ENCODE measurements around the gene WDR47. TPM values are rescaled to one million over a fixed set of nuclear protein-coding genes. Genes with fewer than 3 reads are reported as not detected.
"Not testable (repeated sequence)": the region's sequence is repeated elsewhere in the genome, so short reads cannot be mapped to it uniquely, and the experiment has no call there.

WDR47 gene
- polyA plus RNA-seq, 4 donors, result 13.5 to 15.2 (median 14.0) TPM

DNA sequence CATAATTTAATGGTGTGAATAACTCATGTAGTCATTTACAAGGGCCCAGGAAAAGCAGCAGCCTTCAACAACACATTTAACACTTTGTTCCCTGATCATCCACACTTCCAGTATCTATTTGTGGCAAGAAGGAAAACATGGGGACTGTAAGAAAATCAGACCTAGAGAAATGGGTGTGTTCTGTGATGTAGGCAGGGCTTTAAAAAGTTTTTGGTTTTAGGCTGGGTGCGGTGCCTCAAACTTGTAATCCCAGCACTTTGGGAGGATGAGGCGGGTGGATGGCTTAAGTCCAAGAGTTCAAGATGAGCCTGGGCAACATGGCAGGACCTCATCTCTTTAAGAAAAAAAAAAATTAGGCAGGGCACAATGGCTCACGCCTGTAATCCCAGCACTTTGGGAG lies 14.2 kb upstream of the WDR47 start:
- DNase-seq (ENCODE audit: low read depth in 4 of 4, low spot score in 3 of 4), result no peak

DNA sequence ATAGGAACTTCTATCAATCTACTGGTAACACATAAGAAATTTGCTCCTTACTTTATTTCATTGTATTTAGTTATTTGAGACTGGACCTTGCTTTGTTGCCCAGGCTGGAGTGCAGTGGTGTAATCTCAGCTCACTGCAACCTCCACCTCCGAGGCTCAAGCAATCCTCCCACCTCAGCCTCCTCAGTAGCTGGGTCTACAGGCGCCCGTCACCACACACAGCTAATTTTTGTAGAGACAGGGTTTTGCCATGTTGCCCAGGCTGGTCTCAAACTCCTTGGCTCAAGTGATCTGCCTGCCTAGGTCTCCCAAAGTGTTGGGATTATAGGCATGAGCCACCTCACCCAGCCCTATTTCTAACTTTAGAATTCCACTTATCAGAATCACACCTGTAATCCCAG lies 10.2 kb upstream of the WDR47 start:
- not testable (repeated sequence) for DNase-seq (ENCODE audit: low read depth in 4 of 4, low spot score in 3 of 4)

DNA sequence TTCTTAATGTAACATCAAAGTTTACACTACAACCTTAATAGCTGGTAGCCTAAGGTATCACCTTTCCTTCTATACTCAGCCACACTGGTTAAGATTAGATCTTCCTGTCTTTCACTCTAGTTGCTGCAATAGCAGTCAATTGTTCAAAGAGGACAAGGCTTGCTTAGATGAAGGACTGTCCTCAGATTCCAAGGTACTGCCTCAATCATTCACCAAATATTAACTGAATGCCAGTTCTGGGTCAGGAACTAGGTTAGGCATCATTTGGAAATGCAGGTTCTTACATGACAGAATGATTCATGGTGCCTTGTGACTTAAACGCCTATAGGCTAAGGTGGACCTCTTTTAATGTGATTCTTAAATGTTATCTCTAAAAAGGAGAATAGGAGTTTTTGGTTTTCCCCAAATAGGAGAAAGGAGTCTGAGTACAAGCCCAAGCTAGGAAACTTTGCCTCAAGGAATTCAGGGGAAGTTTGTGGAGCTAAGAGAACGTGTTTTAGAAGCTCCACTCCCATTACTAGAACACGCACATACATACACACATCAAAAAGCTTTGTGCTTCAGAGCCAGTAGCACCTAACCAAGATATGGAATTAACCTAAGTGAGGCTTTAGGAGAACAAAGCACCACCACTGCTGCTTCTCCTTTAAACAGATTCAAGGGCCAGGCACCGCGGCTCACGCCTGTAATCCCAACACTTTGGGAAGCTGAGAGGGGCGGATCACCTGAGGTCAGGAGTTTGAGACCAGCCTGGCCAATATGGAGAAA lies 8.5 kb upstream of the WDR47 start:
- DNase-seq (ENCODE audit: low read depth in 4 of 4, low spot score in 3 of 4), result no peak

DNA sequence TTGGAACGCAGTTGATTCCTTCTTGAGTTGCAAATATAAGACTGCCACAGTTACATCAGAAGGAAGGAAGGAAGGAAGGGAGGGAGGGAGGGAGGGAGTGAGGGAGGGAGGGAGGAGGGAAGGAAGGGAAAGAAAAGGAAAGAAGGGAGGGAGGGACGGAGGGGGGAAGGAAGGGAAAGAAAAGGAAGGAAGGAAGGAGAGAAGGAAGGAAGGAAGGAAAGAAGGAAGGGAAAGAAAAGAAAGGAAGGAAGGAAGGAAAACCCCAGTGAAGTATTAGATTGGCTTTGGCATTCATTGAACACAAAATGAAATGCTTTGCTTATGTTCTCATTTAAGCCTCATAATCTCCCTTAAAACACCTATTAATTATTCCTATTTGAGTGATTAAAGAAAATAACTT lies 6.4 kb upstream of the WDR47 start:
- no peak for DNase-seq (ENCODE audit: low read depth in 4 of 4, low spot score in 3 of 4)

DNA sequence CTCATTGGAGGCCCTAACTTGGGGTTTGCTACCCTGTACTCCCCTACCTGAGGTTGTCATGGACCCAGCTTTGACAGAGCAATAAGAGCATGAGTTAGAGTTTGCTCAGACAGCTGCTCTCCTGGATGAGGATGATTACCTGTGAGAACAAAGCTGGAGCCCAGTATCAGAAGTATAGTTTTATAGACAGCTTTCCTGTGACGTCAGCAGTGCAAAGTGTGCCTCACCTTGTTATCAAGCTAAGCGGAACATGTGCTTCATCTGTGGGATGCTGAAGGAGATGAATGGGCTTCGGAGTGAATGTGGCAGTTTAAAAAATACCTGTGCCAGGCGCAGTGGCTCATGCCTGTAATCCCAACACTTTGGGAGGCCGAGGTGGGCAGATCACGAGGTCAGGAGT lies 5.4 kb upstream of the WDR47 start:
- DNase-seq (ENCODE audit: low read depth in 4 of 4, low spot score in 3 of 4), result no peak

DNA sequence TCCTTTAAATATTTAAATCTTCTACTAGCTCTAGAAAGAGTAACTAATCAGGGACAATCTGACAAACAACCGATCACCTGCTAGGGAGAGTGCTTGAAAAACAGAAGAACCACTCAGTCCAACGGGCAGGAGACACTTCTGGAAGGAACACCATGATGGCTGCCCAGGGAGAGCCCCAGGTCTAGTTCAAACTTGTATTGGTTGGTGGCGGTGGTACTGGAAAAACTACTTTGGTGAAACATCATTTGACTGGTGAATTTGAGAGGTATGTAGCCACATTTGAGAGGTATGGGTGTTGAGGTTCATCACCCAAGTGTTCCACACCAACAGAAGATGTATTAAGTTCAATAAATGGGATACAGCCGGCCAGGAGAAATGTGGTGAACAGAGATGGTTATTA lies 4.8 kb upstream of the WDR47 start:
- no peak for DNase-seq (ENCODE audit: low read depth in 4 of 4, low spot score in 3 of 4)

DNA sequence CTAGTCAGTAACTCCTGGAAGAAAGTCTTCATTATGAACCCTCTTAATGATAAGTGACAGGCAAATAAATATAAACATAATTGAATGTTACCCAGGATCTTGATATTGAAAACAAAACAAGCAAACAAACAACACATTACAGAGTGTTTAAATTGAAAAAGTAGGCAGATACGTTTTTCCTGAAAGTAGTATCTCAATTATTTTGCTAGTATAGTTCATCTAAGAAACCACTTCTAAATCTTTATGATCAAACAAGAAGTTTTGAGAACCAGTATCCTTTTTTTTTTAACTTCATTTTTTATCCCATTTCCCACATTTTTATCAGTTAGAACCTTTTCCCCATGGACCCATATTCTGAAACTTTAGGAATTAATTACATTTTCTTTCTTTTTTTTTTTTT lies 3.7 kb upstream of the WDR47 start:
- no peak for DNase-seq (ENCODE audit: low read depth in 4 of 4, low spot score in 3 of 4)

DNA sequence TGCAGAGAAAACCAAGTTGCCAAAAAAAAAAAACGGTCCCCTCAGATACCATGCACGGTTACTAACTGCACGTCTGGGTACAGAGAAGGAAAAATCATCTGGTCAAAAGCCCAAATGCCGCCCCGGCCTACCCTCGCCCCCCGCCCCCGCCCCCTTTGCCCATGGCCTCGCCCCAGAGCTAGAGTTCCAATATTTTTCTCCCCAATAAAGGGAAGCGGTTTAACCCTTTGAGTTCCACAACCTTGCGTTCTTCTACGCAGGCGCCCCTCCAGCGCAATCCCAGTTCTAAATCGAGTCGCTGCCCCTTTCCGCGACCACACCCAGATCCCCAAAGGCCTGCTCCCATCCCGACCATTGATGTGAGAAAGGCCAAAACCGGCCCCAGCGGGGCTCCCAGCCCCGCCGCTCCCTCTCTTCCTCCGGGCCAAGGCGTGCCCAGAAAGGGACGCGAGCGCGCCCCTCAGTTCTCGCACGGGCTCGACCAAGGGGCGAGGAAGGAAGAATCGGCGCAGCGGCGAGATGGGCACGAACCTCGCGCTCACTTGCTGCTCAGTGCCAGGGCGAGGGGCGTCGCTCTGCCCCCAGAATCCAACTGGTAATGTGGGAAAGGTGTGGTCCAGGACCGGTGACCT lies 797 bp downstream of the WDR47 start:
- DNase-seq (ENCODE audit: low read depth in 4 of 4, low spot score in 3 of 4), result no peak

DNA sequence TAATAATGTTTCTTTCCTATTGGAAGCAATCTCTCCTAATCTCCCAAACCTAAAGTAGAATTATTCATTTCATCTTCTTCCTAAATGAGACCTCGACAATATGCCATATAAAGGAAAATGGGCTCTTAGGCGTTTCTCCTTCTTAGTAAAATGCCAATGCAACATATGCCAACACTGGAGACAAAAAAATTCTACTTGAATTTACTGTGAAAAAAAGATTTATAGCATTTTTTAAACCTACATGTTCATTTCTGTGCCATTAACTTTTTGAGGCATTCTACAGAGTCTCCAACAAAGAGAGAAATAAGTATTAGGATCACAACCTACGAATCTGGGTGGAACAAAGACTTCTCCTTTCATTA lies 1.3 kb downstream of the WDR47 start:
- no peak for DNase-seq (ENCODE audit: low read depth in 4 of 4, low spot score in 3 of 4)

DNA sequence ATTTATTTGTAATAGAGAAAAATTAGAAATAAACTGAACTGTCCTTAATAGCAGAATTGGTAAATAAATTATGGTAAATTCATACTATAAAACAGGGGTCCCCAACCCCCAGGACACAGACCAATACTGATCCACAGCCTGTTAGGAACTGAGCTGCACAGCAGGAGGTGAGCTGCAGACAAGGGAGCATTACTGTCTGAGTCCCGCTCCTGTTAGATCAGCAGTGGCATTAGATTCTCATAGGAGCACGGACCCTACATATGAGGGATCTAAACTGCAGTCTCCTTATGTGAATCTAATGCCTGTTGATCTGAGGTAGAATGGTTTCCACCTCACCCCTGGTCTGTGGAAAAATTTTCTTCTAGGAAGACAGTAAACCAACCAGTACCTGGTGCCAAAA lies 7.5 kb downstream of the WDR47 start:
- no peak for DNase-seq (ENCODE audit: low read depth in 4 of 4, low spot score in 3 of 4)

DNA sequence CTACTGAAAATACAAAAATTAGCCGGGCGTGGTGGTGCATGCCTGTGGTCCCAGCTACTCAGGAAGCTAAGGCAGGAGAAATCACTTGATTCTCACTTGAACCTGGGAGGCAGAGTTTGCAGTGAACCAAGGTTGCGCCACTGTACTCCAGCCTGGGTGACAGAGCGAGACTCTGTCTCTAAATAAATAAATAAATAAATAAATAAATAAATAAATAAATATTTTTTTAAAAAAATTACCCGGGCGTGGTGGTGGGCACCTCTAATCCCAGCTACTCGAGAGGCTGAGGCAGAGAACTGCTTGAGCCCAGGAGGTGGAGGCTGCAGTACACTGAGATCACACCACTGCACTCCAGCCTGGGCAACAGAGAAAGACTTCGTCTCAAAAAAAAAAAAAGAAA lies 12.4 kb downstream of the WDR47 start:
- DNase-seq (ENCODE audit: low read depth in 4 of 4, low spot score in 3 of 4), result not testable (repeated sequence)

DNA sequence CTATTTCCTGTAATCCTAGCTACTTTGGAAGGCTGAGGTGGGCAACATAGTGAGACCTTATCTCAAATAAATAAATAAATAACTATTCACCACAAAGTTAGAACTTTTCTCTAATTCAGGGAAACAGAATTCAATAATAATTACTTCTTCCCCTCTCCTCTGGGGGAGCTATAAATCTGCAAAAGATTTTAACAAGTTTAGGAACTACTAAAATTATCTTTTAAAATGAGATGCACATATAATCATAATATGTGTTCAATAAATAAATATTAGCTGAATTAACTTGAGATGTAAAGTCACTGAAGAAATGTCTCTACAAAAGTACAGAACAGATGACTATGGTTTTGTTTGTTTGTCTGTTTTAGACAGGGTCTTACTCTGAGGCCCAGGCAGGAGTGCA lies 14.1 kb downstream of the WDR47 start:
- DNase-seq (ENCODE audit: low read depth in 4 of 4, low spot score in 3 of 4), result no peak

DNA sequence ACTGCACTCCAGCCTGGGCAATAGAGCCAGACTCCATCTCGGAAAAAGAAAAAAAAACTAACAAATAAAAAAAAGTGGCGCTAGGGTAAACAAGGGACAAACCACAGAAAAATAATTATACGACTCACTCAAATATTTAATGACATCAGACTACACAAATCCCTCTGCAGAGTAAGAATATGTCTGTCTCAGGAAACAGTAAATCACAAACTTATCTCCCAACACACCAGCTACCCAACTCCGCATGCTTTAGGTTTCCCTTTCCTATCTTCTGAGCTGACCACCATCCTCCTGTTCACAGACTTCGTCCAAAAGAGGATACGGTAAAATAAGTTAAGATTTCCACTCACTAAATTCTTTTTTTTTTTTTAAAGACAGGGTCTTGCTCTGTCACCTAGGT lies 16.2 kb downstream of the WDR47 start:
- no peak for DNase-seq (ENCODE audit: low read depth in 4 of 4, low spot score in 3 of 4)

DNA sequence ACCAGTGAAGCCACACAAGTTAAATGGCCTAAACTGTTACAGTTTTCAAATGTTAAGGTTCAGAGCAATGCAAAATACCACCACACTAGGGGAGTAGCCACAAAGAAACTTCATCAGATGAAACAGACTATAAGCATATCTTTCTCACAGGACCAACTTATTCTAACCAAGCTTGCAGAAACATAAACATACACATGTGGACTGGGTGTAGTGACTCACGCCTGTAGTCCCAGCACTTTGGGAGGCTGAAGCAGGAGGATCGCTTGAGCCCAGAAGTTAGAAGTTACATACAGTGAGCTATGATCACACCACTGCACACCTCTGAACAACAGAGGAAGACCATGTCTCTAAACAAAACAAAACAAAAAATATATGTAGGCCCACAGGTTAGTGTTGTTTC lies 17.3 kb downstream of the WDR47 start:
- no peak for DNase-seq (ENCODE audit: low read depth in 4 of 4, low spot score in 3 of 4)

DNA sequence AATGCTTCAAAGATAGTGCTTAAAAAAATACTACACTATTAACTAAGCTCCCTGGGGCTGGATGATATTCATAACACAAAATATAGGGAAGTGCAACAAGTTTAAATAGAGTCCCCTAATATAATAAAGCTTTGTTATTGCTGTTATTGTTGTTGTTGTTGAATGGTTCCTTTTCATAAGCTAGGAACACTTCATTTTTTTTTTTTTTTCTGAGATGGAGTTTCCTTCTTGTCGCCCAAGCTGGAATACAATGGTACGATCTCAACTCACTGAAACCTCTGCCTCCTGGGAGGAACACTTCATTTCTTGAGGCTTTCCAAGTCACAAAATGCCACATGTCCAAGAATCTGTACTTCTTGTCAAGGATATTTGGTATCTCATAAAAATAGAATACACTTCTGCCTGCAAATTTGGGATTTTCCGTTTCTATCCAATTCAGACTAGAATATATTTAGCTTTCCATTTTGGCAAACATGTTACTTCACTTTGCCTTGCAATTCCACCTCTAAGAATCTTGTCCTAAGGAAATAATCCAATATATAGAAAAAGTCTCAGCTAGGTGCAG lies 21.1 kb downstream of the WDR47 start:
- no peak for DNase-seq (ENCODE audit: low read depth in 4 of 4, low spot score in 3 of 4)

DNA sequence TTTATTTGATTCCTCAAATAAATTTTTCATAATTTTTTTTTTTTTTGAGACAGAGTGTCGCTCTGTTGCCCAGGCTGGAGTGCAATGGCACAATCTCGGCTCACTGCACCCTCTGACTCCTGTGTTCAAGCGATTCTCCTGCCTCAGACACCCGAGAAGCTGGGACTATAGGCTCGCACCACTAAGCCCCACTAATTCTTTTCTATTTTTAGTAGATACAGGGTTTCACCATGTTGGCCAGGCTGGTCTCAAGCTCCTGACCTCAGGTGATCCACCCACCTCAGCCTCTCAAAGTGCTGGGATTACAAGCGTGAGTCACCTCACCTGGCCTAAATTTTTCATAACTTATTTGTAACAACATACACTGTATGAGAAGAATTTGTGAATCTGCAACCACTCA lies 24.2 kb downstream of the WDR47 start:
- DNase-seq (ENCODE audit: low read depth in 4 of 4, low spot score in 3 of 4), result not testable (repeated sequence)

DNA sequence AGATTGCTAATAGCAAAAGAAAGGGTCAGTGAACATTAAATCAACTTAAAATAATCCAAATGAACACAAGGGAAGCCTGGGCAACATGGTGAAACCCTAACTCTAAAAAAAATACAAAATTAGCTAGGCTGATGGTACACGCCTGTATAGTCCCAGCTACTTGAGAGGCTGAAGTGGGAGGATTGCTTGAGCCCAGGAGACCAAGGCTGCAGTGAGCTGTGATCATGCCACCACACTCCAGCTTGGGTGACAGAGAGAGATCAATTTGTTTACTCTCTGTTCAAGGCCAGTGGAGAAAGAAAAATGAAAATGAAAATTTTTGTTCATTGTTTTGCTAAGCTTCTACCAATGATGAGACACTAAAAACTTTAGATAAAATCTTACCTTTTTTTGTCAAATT lies 24.8 kb downstream of the WDR47 start:
- DNase-seq (ENCODE audit: low read depth in 4 of 4, low spot score in 3 of 4), result no peak

DNA sequence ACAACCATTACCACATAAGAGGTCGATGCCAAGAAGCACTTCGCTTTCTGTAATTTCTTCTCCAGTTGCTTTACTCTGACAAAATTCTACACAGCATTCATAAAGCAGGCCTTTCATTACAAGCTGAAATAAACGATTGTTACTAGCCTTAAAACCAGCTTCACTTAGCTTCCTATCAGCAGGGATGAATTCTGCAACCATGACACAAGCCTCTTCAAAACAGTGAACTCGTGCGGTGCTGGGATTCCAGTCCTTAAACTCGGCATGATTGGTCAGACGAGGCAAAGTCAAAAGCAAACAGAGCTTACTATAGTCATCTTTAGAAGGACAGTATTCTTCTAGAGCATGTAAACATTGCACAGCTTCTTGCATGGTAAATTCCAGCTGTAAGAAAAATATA lies 30.6 kb downstream of the WDR47 start:
- DNase-seq (ENCODE audit: low read depth in 4 of 4, low spot score in 3 of 4), result no peak

DNA sequence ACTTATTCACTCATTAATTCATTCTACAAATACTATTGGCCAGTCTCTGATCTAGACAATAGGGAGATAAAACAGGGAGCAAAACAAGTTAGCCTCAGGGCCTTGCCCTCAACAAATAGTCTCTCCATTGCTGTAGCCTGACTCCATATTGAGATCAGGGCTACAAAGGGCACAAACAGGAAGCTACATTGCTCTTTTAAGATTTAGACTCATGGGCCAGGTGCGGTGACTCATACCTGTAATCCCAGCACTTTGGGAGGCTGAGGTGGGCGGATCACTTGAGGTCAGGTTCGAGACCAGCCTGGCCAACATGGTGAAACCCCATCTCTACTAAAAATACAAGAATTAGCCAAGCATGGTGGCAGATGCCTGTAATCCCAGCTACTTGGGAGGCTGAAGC lies 45.3 kb downstream of the WDR47 start:
- DNase-seq (ENCODE audit: low read depth in 4 of 4, low spot score in 3 of 4), result not testable (repeated sequence)

DNA sequence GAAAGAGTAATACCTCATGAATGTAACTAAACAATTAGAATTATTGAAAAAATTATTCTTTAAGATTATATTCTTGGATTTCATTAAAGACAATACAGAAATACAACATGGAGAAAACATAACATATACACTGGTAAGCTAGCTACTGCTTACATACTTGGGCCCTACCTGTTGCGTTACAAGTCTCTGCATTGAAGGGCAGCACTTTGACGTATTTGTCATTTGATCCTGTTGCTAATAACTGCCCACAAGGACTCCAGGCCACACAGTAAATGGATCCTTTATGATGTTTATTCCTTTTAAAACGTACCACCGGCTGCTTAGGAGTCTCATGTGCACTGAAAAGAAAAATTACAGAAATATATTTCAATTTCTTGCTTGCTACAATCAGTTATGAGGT lies 58.8 kb downstream of the WDR47 start:
- no peak for DNase-seq (ENCODE audit: low read depth in 4 of 4, low spot score in 3 of 4)

DNA sequence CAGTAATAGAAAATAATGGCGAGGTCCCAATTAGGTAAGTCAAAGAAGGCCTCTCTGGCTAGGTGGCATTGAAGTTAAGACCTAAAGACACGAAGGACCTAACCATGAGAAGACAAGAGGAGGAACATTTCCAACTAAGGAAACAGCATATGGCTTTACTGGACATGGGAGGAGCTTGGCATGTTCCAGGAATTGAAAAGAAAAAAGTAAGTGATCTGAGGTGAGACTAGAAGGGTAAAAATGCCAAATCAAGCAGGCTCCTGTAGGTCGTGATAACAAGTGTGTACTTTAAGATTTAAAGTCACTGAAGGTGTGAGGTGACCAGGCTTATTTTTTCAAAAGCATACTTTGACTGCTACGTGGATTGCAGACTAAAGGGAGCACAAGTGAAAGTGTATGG lies 65.2 kb downstream of the WDR47 start:
- DNase-seq (ENCODE audit: low read depth in 4 of 4, low spot score in 3 of 4), result no peak

DNA sequence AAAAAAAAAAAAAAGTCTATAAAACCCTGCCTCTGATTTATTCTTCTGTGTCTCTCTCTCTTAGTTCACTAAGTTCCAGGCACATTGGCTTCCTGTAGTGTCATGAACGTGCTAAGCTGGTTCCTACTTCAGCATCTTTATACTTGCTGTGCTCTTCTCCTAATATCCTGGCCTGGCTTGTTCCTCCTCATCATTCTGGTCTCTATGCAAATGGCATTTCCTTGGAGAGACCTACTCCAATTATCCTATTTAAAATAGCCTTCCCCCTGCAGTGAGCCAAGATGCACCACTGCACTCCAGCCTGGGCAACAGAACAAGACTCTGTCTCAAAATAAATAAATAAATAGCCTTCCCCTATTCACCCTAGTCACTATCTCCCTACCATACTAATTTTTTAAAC lies 69.0 kb downstream of the WDR47 start:
- DNase-seq (ENCODE audit: low read depth in 4 of 4, low spot score in 3 of 4), result no peak
